ENCODE data around the gene TRIM65.

TRIM65 gene

DNA sequence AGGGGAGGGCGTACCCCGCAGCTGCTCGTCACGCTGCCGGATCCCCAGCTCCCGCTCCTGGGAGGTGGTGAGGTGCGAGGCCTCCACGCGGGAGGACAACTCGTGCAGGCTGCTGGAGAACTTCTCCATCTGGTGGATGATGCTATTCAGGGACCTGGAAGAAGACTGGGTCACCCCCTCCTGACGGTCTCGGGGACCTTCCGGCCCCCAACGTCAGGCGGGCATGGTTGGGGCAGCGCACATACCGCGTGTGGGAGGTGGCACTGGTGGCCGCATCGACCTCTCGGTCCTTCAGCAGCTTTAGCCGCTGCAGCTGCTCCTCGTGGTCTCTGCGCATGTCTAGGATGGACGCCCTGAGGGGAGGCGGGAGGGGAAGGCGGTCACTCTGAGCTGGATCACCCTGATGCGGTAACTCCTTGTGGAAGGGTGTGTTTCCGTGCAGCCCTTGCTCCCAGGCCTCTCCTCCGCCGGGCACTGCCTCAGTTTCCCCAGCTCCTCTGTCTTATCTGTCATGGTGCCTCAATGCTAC lies 21.2 kb upstream of the TRIM65 start:
- no peak for DNase-seq (ENCODE audit: extremely low read depth in 1 of 2, low read depth in 1 of 2)

DNA sequence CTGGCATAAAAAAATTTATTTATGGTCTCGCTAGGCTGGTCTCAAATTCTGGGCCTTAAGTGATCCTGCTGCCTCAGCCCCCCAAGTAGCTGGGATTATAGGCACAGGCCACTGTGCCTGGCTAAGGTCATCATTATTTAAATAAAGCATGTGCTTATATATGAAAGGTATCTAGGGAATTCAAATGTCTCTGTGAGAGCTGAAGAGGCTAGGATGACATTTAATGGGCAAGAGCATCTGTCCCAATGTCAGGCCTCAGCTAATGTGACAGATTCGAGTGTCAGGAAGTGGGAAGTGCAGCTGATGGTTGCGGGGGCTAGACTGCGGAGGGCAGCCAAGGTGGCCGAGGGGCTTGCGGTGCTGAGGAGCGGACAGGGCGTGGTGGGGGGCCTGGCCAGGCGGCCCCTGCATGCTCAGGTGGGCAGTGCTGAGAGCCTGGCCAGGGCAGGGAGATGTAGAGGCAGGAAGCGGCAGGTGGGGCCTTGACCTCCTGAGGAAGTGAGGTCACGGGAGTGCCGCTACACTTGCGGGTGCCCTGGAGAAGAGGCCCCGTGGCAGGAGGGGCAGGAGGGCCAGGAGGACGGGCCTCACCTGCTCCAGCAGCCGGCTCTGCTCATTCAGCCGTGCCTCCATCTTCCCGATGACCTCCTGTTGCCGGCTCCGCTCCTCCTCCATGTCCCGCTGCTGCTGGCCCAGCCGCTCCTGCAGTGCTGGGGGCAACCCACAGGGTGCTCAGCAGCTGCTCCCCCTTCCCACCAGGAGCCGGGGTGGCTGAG lies 20.6 kb upstream of the TRIM65 start:
- DNase-seq (ENCODE audit: extremely low read depth in 1 of 2, low read depth in 1 of 2) = no peak

DNA sequence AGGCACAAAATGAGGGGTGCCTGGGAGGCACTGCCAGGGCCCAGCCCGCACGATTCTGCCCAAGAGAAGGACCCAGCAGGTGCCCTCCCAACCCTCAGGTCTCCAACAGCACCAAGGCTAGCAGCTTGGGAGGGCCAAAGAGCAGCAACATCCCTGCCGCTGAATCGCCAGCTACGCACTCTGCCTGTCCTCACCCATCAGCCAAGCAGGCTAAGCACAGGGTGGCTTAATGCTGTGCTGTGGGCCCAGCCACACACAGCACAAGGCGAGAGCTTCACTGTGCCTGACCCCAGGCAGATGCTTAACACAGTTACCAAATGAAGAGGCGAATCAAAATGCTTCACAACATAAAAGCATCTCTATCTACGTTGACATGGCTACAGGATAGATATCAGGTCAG lies 18.5 kb upstream of the TRIM65 start:
- no peak for DNase-seq (ENCODE audit: extremely low read depth in 1 of 2, low read depth in 1 of 2)

DNA sequence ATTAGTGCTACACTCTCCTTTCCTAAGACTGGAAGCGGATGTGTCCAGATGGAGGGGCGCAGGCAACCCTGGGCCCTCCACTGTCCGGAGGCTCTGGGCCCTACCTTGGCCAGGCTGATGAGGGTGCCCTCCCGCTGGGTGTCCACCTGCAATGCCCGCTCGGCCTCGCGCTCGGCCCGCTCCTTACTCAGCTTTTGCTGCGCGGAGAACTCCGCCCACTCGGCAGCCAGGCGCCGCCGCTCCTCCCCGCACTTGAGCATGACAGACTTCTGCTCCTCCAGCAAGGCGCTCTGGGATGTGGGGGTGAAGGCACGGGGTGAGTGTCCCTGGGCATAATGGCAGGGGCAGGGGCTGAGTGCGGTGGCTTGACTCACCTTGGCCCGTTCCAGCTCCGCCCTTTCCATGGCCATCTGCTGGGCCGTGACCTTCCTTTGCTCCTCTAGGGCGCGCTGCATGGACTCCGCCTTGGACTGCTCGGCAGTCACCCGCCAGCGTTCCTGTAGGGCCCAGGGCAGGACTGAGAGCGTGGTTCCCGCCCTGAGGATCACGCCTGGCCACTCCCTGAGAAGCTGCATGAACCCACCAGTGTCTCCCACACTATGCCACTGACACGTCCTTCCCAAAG lies 18.0 kb upstream of the TRIM65 start:
- no peak for DNase-seq (ENCODE audit: extremely low read depth in 1 of 2, low read depth in 1 of 2)

DNA sequence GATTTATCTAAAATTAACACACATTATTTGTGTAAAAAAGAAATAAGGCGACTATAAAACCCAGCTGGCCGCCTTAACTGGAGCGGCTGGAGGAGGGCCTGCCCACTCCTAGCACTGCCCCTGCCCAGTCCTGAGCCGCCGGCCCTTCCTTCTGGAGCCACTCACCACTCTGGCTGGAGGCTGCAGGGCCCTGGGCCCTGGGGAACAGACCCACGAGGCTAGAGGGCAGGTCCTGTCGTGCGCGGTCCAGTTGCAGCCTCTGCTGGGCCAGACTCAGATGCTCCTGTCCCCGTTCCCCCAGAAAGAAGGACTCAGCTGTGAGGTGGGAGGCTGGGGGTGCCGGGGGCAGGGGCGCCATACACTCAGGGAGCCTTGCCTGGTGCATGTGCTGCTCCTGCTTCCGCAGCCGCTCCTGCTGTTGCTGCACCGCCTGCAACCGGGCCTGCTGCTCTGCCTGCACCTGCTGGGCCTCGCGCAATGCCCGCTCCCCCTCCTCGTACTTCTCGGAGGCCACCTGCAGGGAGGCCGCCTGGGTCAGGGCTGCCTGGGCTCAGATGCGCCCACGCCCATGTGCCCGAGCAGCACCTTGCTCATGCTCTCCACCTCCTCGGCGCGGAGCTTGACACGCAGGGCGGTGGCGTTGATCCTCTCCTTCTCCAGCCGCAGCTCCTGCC lies 16.9 kb upstream of the TRIM65 start:
- no peak for DNase-seq (ENCODE audit: extremely low read depth in 1 of 2, low read depth in 1 of 2)

DNA sequence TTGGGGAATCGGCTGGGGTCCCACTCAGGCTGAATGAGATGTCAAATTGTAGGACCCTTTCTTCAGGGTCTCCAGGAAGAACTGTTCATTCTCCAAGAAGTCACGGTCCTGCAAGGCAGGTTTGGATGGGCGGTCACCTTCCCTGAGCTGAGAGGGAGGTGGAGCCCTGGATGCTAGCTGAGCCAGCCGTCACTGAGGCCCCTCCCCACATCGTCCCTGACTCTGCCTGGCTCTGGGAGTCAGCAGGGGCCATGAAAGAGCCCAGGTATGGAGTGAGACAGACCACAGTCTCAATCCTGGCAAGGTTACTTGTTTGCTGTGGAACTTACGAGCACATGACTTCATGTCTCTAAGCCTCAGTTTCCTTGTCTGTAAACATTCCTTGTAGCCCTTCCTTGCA lies 13.9 kb upstream of the TRIM65 start:
- no peak for DNase-seq (ENCODE audit: extremely low read depth in 1 of 2, low read depth in 1 of 2)

DNA sequence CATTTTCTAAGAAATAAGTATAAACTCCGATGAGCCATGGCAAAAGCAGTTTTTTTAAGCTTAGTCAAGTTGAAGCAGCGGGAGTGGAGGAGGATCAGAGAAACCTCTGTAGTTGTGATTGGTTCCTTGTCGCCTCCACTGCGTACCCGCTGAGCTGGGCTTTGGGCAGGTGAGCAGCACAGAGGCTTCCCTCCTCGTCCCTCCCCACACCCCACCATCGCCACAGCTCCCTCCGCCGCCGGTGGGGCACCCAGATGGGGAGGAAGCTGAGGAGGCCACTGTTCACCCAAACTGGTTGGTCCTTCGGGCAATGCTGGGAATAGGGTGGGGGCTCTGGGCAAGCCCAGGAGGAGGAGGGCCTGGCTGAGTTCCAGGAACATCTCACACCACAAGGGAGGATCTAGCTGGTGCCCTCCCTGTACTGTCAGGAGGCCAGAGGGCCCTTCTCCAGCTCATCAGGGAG lies 13.1 kb upstream of the TRIM65 start:
- no peak for DNase-seq (ENCODE audit: extremely low read depth in 1 of 2, low read depth in 1 of 2)

DNA sequence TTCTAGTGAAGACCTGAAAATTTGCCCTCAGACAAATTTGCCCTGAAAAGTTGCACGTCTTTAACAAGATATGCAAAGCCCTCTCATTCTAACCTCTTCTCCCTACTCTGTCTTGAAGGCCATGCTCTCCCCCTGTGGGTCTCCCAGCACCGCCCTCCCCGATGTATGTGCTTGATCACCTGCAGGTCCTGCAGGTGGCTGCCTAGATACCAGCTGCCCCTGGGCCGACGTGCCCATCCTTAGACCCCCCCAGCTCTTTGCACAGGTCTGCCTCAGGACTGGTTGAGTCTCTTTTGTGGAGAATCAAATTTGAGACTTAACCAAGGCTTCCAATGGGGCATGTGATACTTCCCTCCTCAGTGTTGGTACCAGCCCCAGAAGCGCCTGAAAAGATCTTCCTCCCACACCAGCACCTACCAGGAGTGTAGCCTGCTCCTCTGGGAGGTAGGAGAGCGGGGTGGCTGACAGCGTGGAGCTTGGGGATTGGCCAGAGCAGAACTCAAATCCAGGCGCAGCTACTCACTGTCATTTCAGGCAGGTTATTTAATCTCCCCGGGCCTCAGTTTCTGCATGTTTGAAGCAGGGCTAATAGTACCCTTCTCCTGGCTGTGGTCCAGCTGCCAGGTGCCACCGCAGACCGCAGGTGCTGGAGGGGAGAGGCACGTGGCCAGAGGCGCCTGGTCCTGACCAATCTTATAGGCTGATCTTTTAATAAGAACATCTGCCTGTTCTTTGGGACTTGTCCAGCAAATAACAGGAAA lies 12.5 kb upstream of the TRIM65 start:
- no peak for DNase-seq (ENCODE audit: extremely low read depth in 1 of 2, low read depth in 1 of 2)

DNA sequence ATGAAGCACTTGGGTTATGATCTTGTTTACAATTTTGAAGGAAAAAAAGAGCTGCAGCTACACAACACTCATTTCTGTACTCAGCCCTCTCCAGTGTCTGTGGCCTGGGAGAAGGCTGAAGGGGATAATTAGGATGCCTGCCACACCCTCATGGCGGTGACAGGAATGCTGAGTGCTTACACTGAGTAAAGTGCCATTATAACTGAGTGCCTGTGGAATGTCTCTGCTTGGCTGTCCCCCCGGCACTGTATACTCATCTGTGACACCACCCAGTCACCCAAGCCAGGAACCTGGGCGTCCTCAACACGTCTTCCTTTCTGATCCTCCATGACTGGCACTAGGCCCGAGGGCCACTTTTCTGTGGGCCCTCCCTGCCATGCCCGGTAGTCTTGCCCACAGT lies 11.4 kb upstream of the TRIM65 start:
- DNase-seq (ENCODE audit: extremely low read depth in 1 of 2, low read depth in 1 of 2) = no peak

DNA sequence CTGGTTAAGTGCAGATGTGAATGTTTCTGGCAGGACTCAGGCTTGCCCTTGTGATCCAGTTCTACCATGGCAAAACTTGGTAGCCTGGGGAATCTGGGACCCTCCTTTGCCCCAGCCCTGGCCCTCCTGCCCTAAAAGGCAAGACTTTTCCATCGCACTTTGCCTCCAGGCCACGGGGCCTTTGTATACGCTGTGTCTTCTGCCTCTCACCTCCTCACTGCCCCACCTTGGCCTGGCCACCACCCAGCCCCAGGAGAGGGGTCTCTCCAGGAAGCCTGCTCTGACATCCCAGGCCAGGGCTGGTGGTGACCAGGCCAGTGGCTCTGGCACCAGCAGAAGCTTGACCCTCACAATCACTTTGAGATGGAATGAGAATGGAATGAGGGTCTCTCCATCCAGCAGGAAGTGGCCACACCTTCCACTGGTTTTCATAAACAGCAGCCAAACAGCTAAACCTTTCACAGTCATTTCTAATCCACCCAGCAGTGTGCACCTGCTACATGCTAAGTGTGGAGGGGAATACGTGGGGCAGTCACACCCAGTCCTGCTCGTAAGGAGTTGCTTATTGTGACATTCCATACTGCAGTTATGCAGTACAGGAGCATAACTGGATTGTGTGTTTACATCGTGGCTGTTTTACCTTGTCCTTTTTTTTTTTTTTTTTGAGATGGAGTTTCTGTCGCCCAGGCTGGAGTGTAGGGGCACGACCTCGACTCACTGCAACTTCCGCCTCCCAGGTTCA lies 9.6 kb upstream of the TRIM65 start:
- no peak for DNase-seq (ENCODE audit: extremely low read depth in 1 of 2, low read depth in 1 of 2)

DNA sequence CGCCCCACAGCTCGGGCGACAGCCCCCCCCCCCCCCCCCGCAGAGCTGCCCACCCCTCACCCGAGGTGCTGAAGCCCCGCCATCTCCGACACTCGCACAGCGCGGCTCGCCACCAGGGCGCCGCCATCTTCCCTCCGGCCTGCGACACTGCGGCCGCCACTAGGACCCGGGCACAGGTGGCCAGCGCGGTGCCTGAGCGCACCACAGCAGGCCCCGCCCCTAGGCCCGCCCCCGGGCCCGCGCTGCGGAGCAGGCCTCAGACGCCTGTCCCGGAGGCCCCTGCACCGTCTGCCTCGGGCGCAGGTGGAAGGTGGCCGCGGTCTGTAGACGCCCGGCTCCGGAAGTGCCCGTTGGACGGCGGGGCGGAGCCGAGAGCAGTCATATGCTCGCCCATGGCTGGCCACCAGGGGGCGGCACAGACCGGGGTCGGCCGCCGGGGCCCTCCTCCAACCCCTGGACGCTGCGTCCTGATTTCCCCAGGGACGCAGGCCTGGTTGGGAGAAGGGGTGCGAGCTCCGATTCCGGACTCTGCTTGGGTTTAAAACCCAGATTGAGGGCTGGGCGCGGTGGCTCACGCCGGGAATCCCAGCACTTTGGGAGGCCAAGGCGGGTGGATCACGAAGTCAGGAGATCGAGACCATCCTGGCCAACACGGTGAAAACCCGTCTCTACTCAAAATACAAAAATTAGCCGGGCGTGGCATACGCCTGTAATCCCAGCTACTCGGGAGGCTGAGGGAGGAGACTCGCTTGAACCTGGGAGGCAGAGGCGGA lies 8.2 kb upstream of the TRIM65 start, which contains the start of gene MRPL38:
MRPL38 (minus strand) TSS at position 136 of the 773 bp plus-strand sequence; CDS start at position 127, 9 bp downstream.
- DNase-seq (ENCODE audit: extremely low read depth in 1 of 2, low read depth in 1 of 2) = peak; percentile 91 to 96

DNA sequence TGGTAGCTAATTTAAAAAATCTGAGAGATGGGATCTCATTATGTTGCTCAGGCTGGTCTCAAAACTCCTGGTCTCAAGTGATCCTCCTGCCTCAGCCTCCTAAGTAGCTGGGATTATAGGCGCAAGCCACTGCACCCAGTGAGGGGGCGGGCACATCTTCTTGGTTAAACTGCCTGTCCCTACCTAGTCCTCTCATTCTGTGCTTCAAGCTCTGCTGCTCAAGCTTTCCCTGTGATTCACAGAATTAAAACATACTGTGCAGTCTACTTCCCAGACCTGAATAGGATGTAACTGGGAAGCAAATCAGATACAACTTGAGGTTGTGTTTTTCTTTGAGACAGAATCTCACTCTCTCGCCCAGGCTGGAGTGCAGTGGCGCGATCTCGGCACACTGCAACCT lies 5.7 kb upstream of the TRIM65 start:
- no peak for DNase-seq (ENCODE audit: extremely low read depth in 1 of 2, low read depth in 1 of 2)

DNA sequence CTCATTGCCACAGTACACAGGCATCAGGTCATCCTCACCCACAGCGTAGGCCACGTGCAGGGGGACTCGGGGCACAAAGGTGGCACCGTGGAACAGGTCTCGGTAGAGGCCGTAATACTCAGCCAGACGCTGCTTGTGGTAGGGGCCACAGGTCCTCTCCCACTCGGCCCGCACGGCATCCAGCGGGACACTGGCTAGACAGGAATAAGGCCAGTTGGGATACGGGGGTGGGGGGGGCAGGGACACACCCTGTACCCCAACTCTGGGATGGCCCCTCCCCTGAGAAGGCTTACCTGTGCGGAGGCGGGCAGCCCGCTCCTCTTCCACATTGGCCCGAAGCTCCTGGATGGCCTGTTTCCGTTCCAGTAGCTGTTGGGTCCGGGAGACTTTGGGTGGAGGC lies 5.0 kb upstream of the TRIM65 start:
- DNase-seq (ENCODE audit: extremely low read depth in 1 of 2, low read depth in 1 of 2) = no peak

DNA sequence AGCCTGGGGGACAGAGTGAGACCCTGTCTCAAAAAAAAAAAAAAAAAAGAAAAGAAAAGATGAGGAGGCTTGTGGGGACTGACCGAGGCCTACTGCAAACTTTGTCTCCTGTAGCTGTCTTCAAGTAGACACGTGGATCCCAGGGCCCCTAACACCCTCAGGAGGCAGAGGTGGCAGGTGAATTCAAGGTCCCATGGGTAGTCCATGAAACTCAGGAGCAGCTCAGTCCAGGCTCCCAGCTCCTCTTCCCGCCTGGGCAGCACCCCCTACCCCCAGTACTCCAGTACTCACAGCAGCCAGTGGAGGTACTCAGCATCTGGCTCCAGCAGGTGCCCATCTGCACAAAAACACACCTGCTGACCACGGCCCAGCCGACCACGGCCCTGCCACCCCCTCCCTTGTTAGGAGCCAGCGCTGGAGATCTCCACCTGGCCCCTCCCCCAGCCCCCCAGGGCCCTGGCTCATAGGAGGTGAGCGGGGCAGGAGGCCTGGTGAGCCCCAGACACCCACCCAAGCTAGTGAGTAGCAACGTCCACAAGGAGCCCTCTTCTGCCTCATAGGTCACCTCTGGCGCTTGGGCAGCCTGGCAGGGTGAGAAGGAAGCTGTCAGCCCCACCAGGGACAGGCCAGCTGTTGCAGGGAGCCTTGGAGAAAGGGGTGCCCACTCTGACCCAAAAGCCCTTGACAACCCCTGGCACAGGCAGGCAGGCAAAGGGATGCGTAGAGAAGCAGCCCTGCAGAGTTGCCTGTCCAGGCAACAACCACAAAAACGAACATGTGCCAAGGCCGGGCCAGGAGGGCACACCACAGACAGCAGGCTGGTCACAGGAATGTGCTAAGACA lies 4.2 kb upstream of the TRIM65 start:
- no peak for DNase-seq (ENCODE audit: extremely low read depth in 1 of 2, low read depth in 1 of 2)

DNA sequence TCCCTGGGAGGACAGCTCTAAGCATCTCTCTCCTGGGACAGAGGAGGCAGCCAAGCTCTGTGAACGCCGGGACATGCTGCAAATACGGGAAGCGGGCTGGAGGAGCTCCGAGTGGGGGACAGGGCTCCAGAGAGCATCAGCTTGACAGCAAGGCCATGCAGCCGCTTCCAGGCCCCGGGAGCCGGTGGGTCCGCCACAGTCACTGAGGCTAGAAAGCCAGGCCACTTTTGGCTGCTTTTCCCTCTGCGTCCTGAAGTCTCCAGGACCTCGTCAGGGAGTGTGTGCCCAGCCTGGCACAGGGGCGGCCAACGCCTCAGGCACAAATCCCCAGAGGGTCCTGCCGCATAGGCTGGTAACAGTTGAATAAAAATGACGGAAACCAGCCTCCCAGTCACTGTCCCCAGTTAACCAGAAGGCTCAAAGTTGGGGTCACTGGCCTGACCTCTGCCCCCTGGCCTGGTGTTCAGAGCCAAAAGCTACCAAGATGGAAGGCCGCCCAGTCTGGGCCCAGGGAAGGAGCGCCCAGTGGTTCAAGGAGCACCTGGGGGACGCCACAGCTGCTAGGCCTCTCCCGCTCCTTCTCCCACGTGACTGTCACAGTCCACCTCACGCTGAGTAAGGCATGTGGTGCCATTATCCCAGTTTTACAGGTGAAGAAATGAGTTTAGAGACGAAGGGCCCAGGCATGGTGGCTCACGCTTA lies 3.2 kb upstream of the TRIM65 start:
- DNase-seq (ENCODE audit: extremely low read depth in 1 of 2, low read depth in 1 of 2) = no peak

DNA sequence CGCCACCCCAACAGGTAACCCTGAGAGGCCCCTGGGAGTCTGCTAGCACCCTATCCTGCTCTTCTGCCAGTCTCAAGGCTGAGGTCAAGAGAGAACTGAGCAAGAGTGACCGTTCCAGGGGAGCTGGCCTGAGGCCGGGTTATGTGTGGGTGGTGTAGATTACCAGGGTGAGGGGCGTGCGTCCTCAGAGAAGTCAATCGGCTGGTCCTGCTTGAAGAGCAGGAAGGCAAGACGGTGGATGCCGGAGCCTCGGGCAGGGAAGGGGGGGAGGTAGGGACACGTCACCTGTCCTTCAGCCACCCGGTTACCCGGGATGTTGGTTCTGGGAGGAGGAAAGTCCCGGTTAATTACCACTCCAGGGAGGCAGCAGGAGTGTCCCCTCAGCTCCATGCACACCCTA lies 2.6 kb upstream of the TRIM65 start:
- DNase-seq (ENCODE audit: extremely low read depth in 1 of 2, low read depth in 1 of 2) = no peak

DNA sequence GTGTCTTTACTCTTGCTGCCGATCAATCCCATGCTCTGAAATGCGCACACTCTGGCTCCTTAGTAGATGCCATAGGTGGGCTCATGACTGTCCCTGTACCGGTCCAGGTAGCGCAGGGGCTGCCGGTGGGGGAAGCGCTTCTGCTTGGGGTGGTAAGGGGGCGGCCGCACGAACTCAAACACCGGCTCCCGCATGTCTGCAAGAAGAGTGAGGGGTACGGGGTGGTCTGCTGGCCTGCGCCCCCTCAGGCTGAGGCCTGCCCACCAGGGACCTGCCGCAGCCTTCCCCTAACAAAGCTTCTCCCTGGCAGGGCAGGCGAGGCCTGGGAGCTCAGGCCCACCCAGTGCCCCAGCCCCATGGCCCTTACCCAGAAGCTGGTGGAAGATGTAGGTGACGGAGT lies 2.0 kb upstream of the TRIM65 start:
- DNase-seq (ENCODE audit: extremely low read depth in 1 of 2, low read depth in 1 of 2) = no peak

DNA sequence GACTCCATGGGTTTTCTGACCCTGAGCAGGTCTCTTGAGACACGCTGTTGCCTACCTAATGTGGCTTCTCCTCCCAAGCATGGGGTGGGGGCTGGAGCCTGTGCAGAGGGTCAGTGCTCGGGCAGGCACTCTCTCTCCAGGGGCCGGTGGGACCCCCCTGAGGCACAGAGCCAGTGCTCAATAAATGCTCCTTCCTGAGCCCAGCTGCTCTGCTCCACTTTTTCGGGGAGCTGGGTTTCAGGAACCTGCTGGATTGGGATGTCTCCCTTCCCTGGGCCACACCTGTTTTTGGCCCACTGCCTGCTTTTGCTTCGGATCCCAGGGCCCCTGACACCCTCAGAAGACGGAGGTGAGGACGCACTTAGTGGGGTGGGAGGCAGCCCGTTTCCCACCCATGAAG lies 1.3 kb upstream of the TRIM65 start:
- DNase-seq (ENCODE audit: extremely low read depth in 1 of 2, low read depth in 1 of 2) = no peak
